WTC11 (cell line): ENCODE data around the gene ZBTB7B. TPM values are rescaled to one million over a fixed set of nuclear protein-coding genes. Genes with fewer than 3 reads are reported as not detected.

Experiments
- ATAC-seq: fragments of 200-7000 bp; cut with Tn5 transposase; 2 replicates; pipeline ENCODE4 v1.10.0; 2021; ENCODE audit warnings: mild to moderate bottlenecking, moderate library complexity
- CTCF ChIA-PET: fragments of 300-600 bp; sonication (Branson Sonifier 250); formaldehyde crosslinking; loops from one replicate; lab custom pipeline; 2021; ENCODE audit warnings: antibody characterized with exemption; lab: Charles Lee
- POLR2A ChIA-PET: fragments of 350-600 bp; sonication (Branson Sonifier 250); formaldehyde crosslinking; loops from one replicate; lab custom pipeline; 2021; ENCODE audit warnings: antibody characterized with exemption; lab: Charles Lee
- DNase-seq: peaks from one replicate; pipeline ENCODE4 v3.0.0; 2021; ENCODE audit warnings: low spot score
- H3K27ac Mint-ChIP-seq: 2 replicates; pipeline ENCODE4 v1.8.0; 2021; ENCODE audit warnings: mixed read lengths
- H3K27me3 Mint-ChIP-seq: 2 replicates; pipeline ENCODE4 v1.8.0; 2021; ENCODE audit warnings: low read depth, mild to moderate bottlenecking, moderate library complexity, mixed read lengths
- H3K36me3 Mint-ChIP-seq: 2 replicates; pipeline ENCODE4 v1.8.0; 2021; ENCODE audit warnings: mixed read lengths
- H3K4me1 Mint-ChIP-seq: 2 replicates; pipeline ENCODE4 v1.8.0; 2022; ENCODE audit warnings: mixed read lengths
- H3K4me3 Mint-ChIP-seq: 2 replicates; pipeline ENCODE4 v1.8.0; 2021; ENCODE audit warnings: mild to moderate bottlenecking, moderate library complexity, mixed read lengths
- H3K9me3 Mint-ChIP-seq: 2 replicates; pipeline ENCODE4 v1.8.0; 2021; ENCODE audit warnings: mixed read lengths
- CTCF ChIP-seq: fragments of 200-600 bp; IDR thresholded peaks from 2 replicates; pipeline ENCODE4 v1.8.0; 2022; ENCODE audit warnings: antibody characterized with exemption
- E2F4 ChIP-seq: sonication (generic); formaldehyde crosslinking; IDR thresholded peaks from 2 replicates; pipeline ENCODE4 v1.8.1; 2022; ENCODE audit warnings: low read depth, mild to moderate bottlenecking, moderate library complexity, missing genetic modification reagents, borderline replicate concordance
- ERG ChIP-seq: fragments of 250-450 bp; sonication (Bioruptor Pico); IDR thresholded peaks from 2 replicates; pipeline ENCODE4 v1.8.0; 2021; ENCODE audit warnings: mild to moderate bottlenecking
- ETV6 ChIP-seq: sonication (generic); formaldehyde crosslinking; IDR thresholded peaks from 2 replicates; pipeline ENCODE4 v1.8.1; 2022; ENCODE audit warnings: mild to moderate bottlenecking, missing genetic modification reagents
- GABPB1 ChIP-seq: sonication (generic); formaldehyde crosslinking; IDR thresholded peaks from 2 replicates; pipeline ENCODE4 v1.8.1; 2023; ENCODE audit warnings: mild to moderate bottlenecking, missing genetic modification reagents
- GRHL2 ChIP-seq: fragments of 250-450 bp; sonication (Bioruptor Pico); IDR thresholded peaks from 2 replicates; pipeline ENCODE4 v1.8.0; 2022; ENCODE audit warnings: mild to moderate bottlenecking, moderate library complexity; ENCODE audit not compliant: insufficient replicate concordance, severe bottlenecking
- JUN ChIP-seq: sonication (generic); formaldehyde crosslinking; IDR thresholded peaks from 2 replicates; pipeline ENCODE4 v1.8.0; 2023; ENCODE audit warnings: mild to moderate bottlenecking, missing genetic modification reagents
- NFYB ChIP-seq: sonication (generic); formaldehyde crosslinking; conservative IDR thresholded peaks from 2 replicates; pipeline ENCODE4 v1.8.0; 2022; ENCODE audit warnings: low read depth, missing genetic modification reagents
- PRRX2 ChIP-seq: fragments of 250-450 bp; sonication (Bioruptor Pico); IDR thresholded peaks from 2 replicates; pipeline ENCODE4 v1.8.0; 2021; ENCODE audit warnings: mild to moderate bottlenecking
- RELA ChIP-seq: sonication (generic); formaldehyde crosslinking; IDR thresholded peaks from 2 replicates; pipeline ENCODE4 v1.8.1; 2022; ENCODE audit warnings: missing genetic modification reagents, mild to moderate bottlenecking, borderline replicate concordance
- SOX15 ChIP-seq: fragments of 250-450 bp; sonication (Bioruptor Pico); IDR thresholded peaks from 2 replicates; pipeline ENCODE4 v1.9.0; 2021; ENCODE audit warnings: mild to moderate bottlenecking
- USF1 ChIP-seq: sonication (generic); formaldehyde crosslinking; IDR thresholded peaks from 2 replicates; pipeline ENCODE4 v1.8.0; 2022; ENCODE audit warnings: mild to moderate bottlenecking, missing genetic modification reagents
- ZBTB21 ChIP-seq: sonication (generic); formaldehyde crosslinking; IDR thresholded peaks from 2 replicates; pipeline ENCODE4 v1.8.1; 2023; ENCODE audit warnings: mild to moderate bottlenecking, missing genetic modification reagents, borderline replicate concordance
- ZNF281 ChIP-seq: sonication (generic); formaldehyde crosslinking; IDR thresholded peaks from 2 replicates; pipeline ENCODE4 v1.8.0; 2023; ENCODE audit warnings: mild to moderate bottlenecking, missing genetic modification reagents
- ZNF425 ChIP-seq: fragments of 250-450 bp; sonication (Bioruptor Pico); conservative IDR thresholded peaks from 2 replicates; pipeline ENCODE4 v1.9.0; 2021; ENCODE audit warnings: mild to moderate bottlenecking
- ZNF532 ChIP-seq: fragments of 250-450 bp; sonication (Bioruptor Pico); IDR thresholded peaks from 2 replicates; pipeline ENCODE4 v1.9.0; 2021; ENCODE audit warnings: mild to moderate bottlenecking, borderline replicate concordance
- total RNA-seq: library from RNA; stranded (reverse); gene quantifications from 3 replicates; pipeline ENCODE4 v1.2.3, GENCODE V29; 2021

Gene ZBTB7B
- total RNA-seq, 1 experiment from 2014 or later = 29.8 TPM

GRCh38 chr1:154968731-154969130, 33.9 kb upstream of the ZBTB7B start:
- Mint-ChIP-seq H3K9me3 (no peaks in the 10 kb centered on the region), H3K27ac (peak overlapping the region; percentile 81), H3K27me3 (no peaks in the 10 kb centered on the region), H3K36me3 (peaks cover 42% of the 10 kb centered on the region), H3K4me1 (peaks cover 45% of the 10 kb centered on the region), H3K4me3 (no peak overlapping the region)
- CTCF ChIA-PET = interaction anchor here (0.7 to 8.3 kb wide), 3 partner anchors 25 to 93 kb away, joined by 5 to 176 read pairs (median 6); partner anchors contain the start of genes LENEP and ZBTB7B
- ATAC-seq (no peak), DNase-seq (no peak)
- POLR2A ChIA-PET = interaction anchor here (0.9 to 7.3 kb wide), 5 partner anchors 12 to 49 kb away, joined by 3 to 176 read pairs (median 66); partner anchors contain the start of genes FLAD1, LENEP, PBXIP1 and ZBTB7B
- TF ChIP-seq ZNF425 (CRISPR knock-in tag) (no peak), ERG (no peak), ETV6 (CRISPR knock-in tag) (no peak), ZNF281 (CRISPR knock-in tag) (no peak), USF1 (CRISPR knock-in tag) (no peak), NFYB (no peak), ZNF532 (CRISPR knock-in tag) (no peak), RELA (no peak), JUN (CRISPR knock-in tag) (no peak), SOX15 (no peak), ZBTB21 (CRISPR knock-in tag) (no peak), GRHL2 (CRISPR knock-in tag) (no peak), E2F4 (CRISPR knock-in tag) (no peak), GABPB1 (CRISPR knock-in tag) (no peak), PRRX2 (CRISPR knock-in tag) (no peak), CTCF (no peak)
